GM21825 (cell line): Measurements from ENCODE around the gene BCAR3.
"Not testable (repeated sequence)": the region's sequence is repeated elsewhere in the genome, so short reads cannot be mapped to it uniquely, and the experiment has no call there.

Experiments used
- ATAC-seq: cut with Tn5 transposase; IDR thresholded peaks from one replicate; pipeline ENCODE4 v1.9.1; 2021; ENCODE audit warnings: mild to moderate bottlenecking, moderate library complexity; ENCODE audit not compliant: unreplicated experiment

Gene BCAR3

DNA sequence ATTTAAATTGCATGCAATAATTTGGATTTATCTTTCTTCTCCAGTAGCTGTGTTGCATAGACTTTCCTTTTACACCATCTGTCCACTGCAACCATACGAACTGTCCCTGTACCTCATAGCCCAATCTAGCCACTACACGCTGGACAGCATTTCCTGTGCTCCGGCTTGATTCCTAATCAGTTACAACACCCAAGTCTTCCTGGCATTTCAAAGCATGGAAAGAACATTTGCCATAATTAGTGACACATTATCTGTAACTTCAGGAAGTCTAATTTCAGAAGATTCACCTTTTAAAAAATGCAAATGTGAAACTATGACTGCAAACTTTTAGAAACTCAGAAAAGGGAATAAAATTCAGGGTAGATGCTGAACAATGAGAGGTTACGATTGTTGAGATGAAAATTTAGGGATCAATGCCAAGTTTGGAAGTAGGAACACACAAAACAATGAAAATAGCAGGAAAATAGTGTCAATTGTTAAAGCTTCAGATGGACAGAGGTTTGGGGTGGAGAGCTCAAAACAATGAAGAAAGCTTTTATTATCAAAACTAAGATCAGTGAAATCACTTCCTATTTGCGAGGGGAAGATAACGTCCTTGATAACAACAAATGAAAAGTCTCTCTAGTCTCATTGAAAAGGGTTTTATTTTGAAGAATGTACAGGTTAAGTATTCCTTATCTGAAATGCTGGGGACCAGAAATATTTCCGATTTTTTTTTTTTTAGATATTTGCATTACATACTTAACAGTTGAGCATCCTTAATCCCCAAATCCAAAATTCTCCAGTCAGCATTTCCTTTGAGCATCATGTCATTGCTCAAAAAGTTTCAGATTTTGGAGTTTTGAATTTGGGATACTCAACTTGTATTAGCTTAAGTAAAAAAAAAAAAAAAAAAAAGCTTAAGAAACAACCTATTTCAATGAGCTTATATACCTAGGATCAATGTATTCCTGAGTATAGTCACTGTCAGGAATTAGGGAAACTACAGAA, 126.5 kb downstream of the BCAR3 start:
- ATAC-seq: no peak

DNA sequence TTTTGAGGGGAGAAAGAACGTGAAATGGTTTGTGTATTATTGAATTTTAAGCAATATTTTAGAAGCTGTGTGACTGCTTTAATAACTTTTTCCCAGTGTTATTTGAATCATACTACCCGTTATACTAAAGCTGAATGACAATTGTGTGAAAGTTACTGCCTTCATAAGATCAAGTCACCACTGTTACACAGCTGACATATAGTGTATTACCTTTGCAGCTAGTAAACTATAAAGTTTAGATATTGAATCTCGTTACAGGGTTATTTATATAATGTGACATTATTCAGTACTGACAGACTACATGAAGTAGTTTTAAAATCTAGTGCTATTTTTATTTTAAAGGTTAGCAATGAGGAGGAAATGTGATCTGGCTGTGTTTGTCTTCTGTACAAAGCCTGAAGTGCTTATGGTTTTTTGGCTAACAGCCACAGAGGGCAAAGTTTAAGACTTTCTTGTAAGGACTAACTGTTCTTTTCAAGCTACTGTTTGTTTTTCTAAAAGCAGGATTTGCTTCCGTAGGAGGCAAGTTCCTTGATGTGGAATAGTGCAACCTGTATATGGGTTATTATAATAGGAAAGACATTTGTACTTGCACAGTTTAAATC, 127.6 kb downstream of the BCAR3 start:
- not testable (repeated sequence) for ATAC-seq

DNA sequence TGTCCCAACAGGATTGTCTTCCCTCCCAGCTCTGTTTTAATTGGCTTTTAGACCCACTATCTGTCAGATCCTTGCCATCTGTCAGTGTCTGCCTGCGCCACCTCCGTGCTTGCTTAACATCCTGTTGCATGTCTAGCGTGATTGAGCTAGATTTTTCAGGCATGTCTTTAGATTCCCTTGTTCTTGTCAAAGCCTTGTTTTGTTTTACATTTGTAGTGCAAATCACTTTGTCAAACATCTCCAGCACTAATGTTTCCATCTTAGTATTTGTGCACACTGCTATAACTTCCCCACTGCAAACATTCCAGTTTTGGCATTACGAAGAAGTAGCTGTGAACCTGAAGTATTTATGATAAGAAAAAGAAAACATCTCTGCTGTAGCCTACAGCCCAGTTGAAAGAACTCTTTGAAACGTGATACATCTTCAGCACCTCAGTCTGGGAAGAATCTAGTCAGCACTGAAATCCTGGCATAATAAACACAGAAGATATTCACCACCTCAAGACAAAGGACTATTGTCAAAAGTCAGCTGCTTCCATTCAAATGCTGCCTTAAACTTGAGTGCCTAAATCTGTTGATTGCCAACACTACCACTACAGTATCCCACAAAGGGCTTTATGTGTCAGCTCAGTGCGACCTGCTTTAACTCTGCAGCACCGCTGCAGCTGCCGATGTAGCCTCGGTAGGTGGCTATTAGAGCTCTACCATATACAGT, 128.7 kb downstream of the BCAR3 start:
- ATAC-seq: no peak

DNA sequence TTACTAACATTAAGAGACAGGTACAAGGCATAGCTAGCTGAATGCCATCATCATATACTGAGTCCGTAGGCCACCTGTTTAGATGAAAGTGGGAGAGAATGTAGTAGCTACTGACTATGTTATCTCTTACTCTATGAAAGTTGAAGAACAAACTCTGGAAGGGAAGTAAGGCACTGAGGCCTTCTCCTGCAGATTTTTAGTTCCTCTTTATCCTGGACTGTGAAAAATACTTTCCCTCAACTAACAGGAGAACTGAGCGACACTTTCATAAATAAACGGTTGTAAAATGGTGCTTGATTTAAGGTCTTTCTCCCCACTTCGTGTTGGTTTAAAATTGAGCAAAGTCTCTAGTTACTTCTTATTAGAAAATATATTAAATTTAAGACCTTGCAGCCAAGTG, 131.8 kb downstream of the BCAR3 start:
- no peak for ATAC-seq

DNA sequence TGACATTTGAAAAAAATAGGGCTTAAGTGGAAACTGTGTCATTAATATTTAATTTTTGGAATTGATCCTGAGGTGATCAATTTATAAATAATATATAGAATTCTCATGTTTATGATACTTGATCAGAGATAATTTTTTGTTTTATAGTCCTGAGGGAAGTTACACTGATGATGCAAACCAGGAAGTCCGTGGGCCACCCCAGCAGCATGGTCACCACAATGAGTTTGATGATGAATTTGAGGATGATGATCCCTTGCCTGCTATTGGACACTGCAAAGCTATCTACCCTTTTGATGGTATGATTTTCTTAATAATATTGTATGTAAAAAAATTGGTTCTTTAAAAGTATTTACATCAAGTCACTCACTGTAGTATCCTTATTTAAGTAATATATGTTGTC, 132.5 kb downstream of the BCAR3 start:
- ATAC-seq: no peak

DNA sequence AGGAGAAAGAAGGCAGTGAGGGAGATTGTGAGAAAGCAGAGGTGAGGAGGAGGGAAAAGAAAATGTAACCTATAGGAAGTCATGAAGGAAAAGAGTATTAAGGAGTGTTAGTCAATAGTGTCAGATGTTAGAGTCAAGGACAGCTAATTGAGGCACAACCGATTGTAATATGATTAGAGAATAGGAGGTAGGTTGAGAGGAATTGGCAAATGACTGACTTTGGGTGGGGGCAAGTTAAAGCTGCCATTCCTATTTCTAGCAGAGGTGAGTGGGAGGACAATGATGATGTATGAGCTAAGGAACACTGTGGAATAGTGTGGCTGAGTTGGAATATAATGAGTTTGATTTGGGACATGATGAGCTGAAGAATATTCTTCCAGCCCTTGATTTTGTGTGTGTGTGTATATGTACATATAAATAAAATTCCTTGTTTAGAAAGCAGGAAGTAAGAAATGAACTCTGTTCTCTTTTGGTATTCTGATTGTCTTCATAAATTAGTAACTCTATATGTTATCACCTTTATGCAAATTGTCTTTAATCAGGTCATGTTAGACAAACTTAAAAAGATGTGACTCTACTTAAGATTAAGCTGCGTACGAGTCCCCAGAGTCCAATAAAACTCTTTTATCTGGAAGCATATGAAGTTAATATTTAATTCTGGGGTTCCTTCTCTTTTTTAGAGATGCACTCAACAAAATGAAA, 135.3 kb downstream of the BCAR3 start:
- no peak for ATAC-seq

DNA sequence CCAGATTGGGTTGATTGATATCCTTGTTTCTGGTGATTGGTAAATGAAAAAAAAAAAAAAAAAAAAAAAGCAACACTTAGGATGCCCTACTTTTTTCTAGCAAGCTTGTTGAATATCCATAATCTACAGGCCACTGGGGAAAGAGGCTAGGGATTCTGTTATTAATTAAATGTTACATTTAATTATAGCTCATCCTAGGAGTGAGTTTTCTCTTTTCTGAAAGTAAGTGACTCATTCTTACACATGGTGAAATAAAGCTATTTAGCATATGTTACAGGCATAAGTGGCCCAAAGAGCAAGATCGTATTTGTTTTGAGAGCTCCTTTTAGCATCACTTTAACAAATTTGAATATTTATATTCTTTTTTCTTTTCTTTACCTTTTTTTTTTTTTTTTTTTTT, 139.2 kb downstream of the BCAR3 start:
- ATAC-seq: no peak

DNA sequence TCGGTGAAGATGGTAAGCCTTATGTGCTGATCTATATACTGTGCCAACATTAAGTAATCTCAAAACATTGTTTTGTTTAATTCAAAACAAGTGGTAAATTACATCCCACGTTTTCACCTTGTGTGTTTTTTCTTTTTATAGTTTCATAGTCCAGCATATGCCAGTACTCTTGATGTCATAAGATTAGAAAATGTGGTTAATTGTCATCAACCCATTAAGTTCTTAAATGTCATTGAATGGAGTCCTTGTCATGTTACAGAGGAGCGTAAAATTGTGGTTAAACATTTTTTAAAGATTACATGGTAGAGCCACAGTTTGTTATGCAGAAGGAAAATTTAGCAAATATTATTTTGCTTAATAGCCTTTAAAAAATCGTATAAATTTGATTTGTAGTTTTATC, 140.6 kb downstream of the BCAR3 start:
- no peak for ATAC-seq

DNA sequence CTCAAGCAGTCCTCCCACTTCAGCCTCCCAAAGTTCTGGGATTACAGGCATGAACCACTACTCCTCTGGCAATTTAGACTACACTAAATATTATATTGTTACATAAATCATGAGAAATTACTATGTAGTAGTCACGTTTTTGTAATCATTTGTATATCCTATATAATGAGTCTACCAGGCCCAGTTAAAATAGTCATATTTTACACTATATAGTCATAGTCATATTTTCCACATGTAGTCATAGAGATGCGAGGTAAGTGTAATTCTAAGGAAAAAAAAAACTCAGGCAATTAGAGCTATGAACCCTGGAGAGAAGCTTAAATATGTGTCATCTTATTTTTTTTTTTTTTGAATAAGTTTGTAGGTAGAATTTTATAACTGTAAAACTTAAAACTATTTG, 143.7 kb downstream of the BCAR3 start:
- ATAC-seq: no peak

DNA sequence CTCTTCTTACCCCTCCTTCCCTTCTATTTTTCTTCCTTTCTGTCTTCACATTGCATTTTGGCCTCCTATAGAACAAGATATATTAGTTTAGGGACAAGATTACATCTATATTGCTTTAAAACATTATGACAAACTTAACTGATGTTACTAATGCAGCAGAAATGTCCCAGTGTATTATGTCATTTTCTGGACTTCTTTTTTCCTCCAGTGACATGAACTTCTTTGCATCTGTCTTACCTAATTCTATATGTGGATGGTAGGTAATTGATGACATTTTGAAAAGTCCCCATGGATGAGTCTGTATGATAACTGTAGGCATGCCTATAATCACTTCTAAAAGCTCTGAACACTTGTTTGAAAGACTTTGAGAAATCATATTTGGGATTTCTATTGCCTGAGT, 144.2 kb downstream of the BCAR3 start:
- no peak for ATAC-seq

DNA sequence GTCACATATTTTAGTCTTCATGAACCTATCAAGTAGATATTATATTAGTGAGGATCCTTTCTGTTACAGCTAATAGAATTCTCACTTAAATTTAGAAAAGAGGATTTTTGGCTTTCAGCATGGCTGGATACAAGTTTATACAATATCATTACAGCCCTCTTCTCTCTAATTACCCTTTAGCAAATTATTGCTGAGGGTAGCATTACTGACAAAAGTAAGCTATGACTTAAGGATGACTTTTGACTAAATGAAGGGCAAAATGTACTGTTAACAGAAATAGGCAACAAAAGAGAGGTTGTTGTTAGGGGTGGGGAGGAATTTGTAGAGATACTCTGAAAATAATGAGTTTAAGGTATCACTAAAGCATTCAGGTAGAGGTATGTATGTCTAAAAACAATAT, 148.0 kb downstream of the BCAR3 start:
- no peak for ATAC-seq

DNA sequence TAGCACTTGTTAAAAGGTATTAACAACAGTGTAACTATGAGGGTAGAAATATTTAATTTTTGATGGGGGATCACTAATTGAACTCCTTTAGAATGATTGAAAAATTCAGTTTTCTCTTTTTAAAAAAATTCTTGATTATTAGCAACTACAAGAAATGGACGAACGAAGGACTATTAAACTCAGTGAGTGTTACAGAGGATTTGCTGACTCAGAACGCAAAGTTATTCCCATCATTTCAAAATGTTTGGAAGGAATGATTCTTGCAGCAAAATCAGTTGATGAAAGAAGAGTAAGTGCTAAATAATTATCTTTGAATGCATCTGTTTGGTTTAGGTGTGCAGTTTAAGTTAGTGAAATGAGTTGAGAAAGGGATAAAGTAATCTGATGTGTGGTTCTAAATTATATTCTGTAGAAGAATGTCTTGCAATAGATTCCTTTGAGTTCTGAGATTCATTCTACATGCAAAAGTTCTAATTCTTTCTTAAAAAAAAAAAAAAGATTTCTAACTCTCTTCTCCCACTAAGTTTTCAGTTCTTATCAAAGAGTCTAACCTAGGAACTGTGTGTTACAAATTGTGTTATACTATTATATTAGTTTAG, 148.8 kb downstream of the BCAR3 start:
- no peak for ATAC-seq

DNA sequence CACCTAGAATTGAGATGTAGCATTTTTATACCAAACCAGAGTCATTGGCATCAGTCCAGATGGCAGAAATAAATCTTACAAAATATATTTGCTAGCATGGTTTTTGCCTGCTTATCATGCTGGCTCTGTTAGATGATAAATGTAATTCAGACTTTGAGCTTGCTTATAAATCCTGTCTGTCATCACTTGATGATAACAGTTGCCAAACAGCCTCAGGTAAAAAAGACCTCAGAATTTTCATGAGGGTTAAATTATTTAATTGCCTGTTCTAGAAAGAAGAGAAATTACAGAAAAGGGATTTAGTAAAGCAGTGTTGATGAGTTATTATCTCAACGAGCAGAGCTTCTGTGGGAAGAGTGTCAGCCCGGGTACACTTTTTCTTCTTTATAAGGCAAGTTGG, 150.4 kb downstream of the BCAR3 start:
- ATAC-seq: no peak

DNA sequence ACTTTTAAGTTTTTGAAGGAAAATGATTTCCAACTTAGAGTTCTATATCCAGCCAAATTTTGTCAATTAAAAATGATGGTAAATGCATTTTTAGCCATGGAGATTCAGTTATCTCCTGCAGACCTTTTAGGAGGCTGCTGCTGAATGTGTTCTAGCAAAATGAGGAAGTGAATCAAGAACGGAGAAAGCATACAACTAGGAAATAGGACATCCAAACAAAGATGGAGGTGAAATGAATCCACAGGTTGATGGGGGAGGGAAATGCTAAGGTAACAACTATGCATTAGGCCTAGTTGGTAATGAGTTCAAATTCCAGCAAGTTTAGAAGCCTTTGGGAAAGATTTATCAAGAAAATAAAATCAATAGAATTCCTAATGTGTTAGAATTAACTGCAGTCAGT, 153.2 kb downstream of the BCAR3 start:
- ATAC-seq: no peak

DNA sequence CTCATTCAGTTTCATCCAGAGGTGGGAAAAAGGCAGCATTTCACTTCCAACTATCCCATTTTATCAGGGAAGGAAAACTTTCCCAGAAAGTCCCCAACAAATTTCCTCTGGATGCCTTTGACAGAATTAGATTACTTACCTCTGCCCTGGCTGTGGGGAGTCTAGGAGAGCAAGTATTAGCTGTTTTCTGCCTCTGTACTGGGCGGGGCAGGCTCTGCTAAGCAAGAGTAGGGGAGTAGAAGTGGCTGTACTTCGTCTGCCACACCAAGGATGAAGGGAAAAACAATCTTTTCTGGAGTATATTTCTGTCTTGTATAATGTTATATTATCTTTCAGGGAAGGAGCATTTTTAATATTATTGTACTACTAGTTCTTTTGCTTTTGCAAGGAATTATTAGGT, 155.2 kb downstream of the BCAR3 start:
- ATAC-seq: no peak

DNA sequence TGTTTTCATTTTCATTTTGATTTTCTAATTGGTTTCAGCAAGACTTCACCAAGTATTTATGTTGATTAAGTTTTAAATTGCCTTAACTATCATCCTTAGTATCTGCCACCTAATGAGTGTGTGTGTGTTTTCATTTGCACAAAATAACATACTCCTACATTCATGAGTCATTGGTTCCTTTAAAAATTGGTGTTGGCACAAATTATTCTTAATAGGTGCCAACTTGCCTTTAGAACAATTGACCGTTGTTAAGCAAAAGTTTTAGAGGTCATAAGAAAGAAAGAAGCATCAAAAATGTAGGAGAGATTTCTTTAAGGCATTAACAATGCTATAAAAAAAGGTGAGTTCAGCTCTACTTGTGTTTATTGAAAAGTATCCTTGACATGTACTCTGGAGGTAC, 156.2 kb downstream of the BCAR3 start:
- no peak for ATAC-seq

DNA sequence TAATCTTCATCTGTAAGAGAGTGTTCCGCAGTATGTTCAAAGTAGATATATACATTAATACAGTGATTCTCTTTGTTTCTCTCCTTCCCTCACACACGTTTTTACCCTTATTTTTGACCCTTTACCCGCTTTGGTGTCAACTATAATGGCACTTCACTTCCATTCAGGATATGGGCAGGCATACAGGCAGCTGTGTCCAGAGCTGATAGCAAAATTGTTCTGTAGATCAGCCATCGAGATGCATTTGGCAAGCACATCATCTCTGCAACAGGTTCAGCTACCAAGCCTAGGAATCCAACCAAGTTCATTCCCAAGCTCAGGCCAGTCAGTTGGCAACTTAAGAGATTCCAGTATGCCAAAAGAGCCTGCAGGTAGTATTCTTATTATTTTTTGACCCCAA, 158.9 kb downstream of the BCAR3 start:
- ATAC-seq: no peak

DNA sequence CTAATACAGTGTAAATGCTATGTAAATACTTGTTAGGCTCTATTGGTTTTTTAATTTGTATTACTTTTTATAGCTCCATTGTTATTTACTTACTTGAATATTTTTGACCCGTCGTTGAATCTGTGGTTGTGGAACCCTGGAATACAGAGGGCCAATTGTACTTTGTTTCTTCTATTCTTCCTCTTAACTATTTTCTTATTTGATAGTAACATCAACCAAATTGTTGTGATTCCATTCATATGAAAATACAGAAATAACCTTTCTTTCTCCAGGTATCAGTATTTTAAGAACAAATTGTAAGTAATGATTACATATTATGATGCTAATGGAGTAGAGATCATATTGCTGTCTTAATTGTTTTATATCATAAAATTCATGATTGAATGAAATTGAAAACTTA, 160.0 kb downstream of the BCAR3 start:
- no peak for ATAC-seq

DNA sequence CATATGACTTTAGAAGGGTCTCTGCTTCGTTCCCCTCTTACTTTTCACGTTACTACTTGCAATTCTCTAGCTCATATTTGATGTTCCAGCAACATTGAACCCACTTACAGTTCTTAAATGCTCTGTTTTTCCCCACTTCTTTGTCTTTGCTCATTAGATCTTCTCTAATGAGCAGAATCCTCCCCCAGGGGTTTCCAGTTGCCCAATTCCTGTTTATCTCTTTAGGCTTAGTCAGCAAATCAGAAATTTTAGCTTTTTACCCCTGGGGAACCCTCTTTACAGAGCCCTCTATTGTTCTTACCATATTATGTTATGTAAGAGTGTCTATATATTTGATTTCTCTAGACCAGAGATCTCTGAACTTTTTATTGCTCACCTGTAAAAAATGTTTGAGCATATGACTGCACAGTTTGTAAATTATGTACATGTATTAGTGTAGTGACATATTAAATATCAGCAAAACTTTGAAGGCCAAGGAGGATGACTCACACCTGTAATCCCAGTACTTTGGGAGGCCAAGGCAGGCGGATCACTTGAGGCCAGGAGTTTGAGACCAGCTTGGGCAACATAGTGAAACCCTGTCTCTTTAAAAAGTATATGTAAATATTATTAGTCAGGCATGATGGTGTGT, 162.3 kb downstream of the BCAR3 start:
- no peak for ATAC-seq

DNA sequence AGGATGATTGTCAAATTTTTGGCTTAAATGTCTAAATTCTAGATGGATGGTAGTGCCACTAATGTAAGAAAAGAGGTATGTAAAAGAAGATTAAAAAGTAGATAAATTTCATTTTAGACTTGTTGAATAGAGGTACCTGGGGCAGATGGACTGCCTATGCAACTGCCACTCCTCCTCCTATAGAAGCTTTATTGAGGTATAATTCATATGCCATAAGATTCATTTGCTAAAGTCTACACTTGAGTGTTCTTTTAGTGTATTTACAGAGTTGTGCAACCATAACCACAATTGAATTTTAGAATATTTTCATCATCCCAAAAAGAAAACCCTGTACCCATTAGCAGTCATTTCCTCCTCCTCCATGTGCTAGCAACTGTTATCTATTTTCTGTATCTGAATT, 163.1 kb downstream of the BCAR3 start:
- ATAC-seq: no peak
